Activated CD4-positive, alpha-beta T cell treated with anti-CD3 and anti-CD28 coated beads, Interleukin-2, amount 10 ng/mL, durations not matched to agents 24 days and 14 days (primary cell): Measurements from ENCODE around the gene ZNF529. TPM values are rescaled to one million over a fixed set of nuclear protein-coding genes. Genes with fewer than 3 reads are reported as not detected.
"Not testable (repeated sequence)": the region's sequence is repeated elsewhere in the genome, so short reads cannot be mapped to it uniquely, and the experiment has no call there.

Experiments used
- DNase-seq: peaks from one replicate; pipeline ENCODE4 v3.0.0; 2022
- H3K27ac Mint-ChIP-seq: one replicate; pipeline ENCODE4 v1.8.0; 2022; ENCODE audit warnings: mild to moderate bottlenecking, mixed read lengths
- H3K27me3 Mint-ChIP-seq: one replicate; pipeline ENCODE4 v1.8.0; 2022; ENCODE audit warnings: mixed read lengths
- H3K36me3 Mint-ChIP-seq: one replicate; pipeline ENCODE4 v1.8.0; 2022; ENCODE audit warnings: low read depth, mild to moderate bottlenecking, mixed read lengths
- H3K4me1 Mint-ChIP-seq: one replicate; pipeline ENCODE4 v1.8.0; 2021; ENCODE audit warnings: mixed read lengths
- H3K4me3 Mint-ChIP-seq: one replicate; pipeline ENCODE4 v1.8.0; 2022; ENCODE audit warnings: mild to moderate bottlenecking, moderate library complexity, mixed read lengths
- H3K9me3 Mint-ChIP-seq: one replicate; pipeline ENCODE4 v1.8.0; 2021; ENCODE audit warnings: mixed read lengths
- intact Hi-C: fragments of 100-400 bp; cut with micrococcal nuclease; formaldehyde crosslinking; loops from one replicate; pipeline ENCODE4 v1.15.1; 2023
- total RNA-seq: library from RNA; stranded (reverse); gene quantifications from 2 replicates; pipeline ENCODE4 v1.2.3, GENCODE V29; 2022

Gene ZNF529
- total RNA-seq = 16.8 and 17.6 TPM in 2 replicates

- DNase-seq = peak; percentile 97
- intact Hi-C loops = loop anchor here (1.0 to 2.0 kb wide), 7 partner anchors 31 to 358 kb away; partner anchors contain the start of genes ZNF146, ZNF260, ZNF345 and ZNF461
- Mint-ChIP-seq H3K9me3 (peaks cover 19% of the 10 kb centered on the region), H3K4me3 (peak within 1 kb of the TSS; percentile 89), H3K36me3 (peaks cover 76% of the 10 kb centered on the region), H3K4me1 (peaks cover 24% of the 10 kb centered on the region), H3K27ac (peak within 1 kb of the TSS; percentile 95), H3K27me3 (no peaks in the 10 kb centered on the region)
Measured at GRCh38 chr19:36573020-36573894, at the start of gene ZNF529. ZNF529 (minus strand) TSS chr19:36573292; CDS start chr19:36572346, 946 bp downstream.

GRCh38 chr19:36605877-36606478, 32.9 kb upstream of the ZNF529 start:
- no peak for DNase-seq
- H3K27ac Mint-ChIP-seq = peak overlapping the region; percentile 98
- peaks cover 22% of the 10 kb centered on the region for H3K4me1 Mint-ChIP-seq
- H3K36me3 Mint-ChIP-seq = peaks cover 51% of the 10 kb centered on the region
- H3K9me3 Mint-ChIP-seq = peaks cover 22% of the 10 kb centered on the region
- H3K27me3 Mint-ChIP-seq = no peaks in the 10 kb centered on the region
- intact Hi-C loops = loop anchor here (1.0 to 10.0 kb wide), 7 partner anchors 61 to 609 kb away; partner anchors contain the start of genes ZFP14, ZNF383, ZNF461 and ZNF566
- H3K4me3 Mint-ChIP-seq = peak overlapping the region; percentile 89

GRCh38 chr19:36605101-36605876, 32.2 kb upstream of the ZNF529 start, which contains the start of gene ZNF382:
ZNF382 (plus strand) TSS chr19:36605313; CDS start chr19:36609915, 4,602 bp downstream.
- peak; percentile 96 for DNase-seq
- Mint-ChIP-seq H3K9me3 (peaks cover 22% of the 10 kb centered on the region), H3K4me3 (peak within 1 kb of the TSS; percentile 89), H3K27me3 (no peaks in the 10 kb centered on the region), H3K27ac (peak within 1 kb of the TSS; percentile 98), H3K4me1 (peaks cover 22% of the 10 kb centered on the region), H3K36me3 (peaks cover 45% of the 10 kb centered on the region)
- intact Hi-C loops = loop anchor here (1.0 to 10.0 kb wide), 7 partner anchors 62 to 610 kb away; partner anchors contain the start of genes ZFP14, ZNF383, ZNF461 and ZNF566

GRCh38 chr19:36604656-36605100, 31.6 kb upstream of the ZNF529 start:
- H3K4me3 Mint-ChIP-seq = peak overlapping the region; percentile 89
- H3K4me1 Mint-ChIP-seq = peaks cover 22% of the 10 kb centered on the region
- H3K27me3 Mint-ChIP-seq = no peaks in the 10 kb centered on the region
- peaks cover 22% of the 10 kb centered on the region for H3K9me3 Mint-ChIP-seq
- H3K36me3 Mint-ChIP-seq = peaks cover 41% of the 10 kb centered on the region
- H3K27ac Mint-ChIP-seq = peak overlapping the region; percentile 98
- intact Hi-C loops = loop anchor here (1.0 to 10.0 kb wide), 10 partner anchors 31 to 610 kb away; partner anchors contain the start of genes ZFP14, ZNF260, ZNF383 and ZNF461
- DNase-seq = peak; percentile 94

GRCh38 chr19:36602681-36603080, 29.6 kb upstream of the ZNF529 start:
- H3K4me3 Mint-ChIP-seq, H3K27ac Mint-ChIP-seq, H3K27me3 Mint-ChIP-seq, DNase-seq: not testable (repeated sequence)
- Mint-ChIP-seq H3K9me3 (peaks cover 10% of the 10 kb centered on the region), H3K4me1 (peaks cover 20% of the 10 kb centered on the region), H3K36me3 (peaks cover 25% of the 10 kb centered on the region)
- intact Hi-C loops = loop anchor here (10.0 kb wide), 1 partner anchor 612 kb away; the partner anchor contains the start of genes ZNF383 and ZNF585B

GRCh38 chr19:36579255-36579654, 6.2 kb upstream of the ZNF529 start:
- no peak overlapping the region for H3K27ac Mint-ChIP-seq
- intact Hi-C loops = no loop called here

GRCh38 chr19:36577271-36577996, 4.3 kb upstream of the ZNF529 start:
- DNase-seq = no peak
- Mint-ChIP-seq H3K9me3 (peaks cover 29% of the 10 kb centered on the region), H3K27me3 (no peaks in the 10 kb centered on the region), H3K36me3 (peaks cover 81% of the 10 kb centered on the region), H3K4me1 (peaks cover 16% of the 10 kb centered on the region), H3K27ac (no peak overlapping the region), H3K4me3 (no peak overlapping the region)
- intact Hi-C loops = no loop called here

More at GRCh38 chr19:36579255-36579654, 6.2 kb upstream of the ZNF529 start:
- peaks cover 10% of the 10 kb centered on the region for H3K4me1 Mint-ChIP-seq
- no peaks in the 10 kb centered on the region for H3K27me3 Mint-ChIP-seq
- peaks cover 33% of the 10 kb centered on the region for H3K9me3 Mint-ChIP-seq
- DNase-seq = no peak
- peaks cover 81% of the 10 kb centered on the region for H3K36me3 Mint-ChIP-seq
- no peak overlapping the region for H3K4me3 Mint-ChIP-seq

GRCh38 chr19:36574741-36575140, 1.6 kb upstream of the ZNF529 start:
- Mint-ChIP-seq H3K27me3 (no peaks in the 10 kb centered on the region), H3K4me1 (peaks cover 24% of the 10 kb centered on the region), H3K27ac (peak overlapping the region; percentile 8), H3K4me3 (peak overlapping the region; percentile 89), H3K9me3 (peaks cover 22% of the 10 kb centered on the region), H3K36me3 (peaks cover 74% of the 10 kb centered on the region)
- no peak for DNase-seq
- intact Hi-C loops = no loop called here

- peaks cover 21% of the 10 kb centered on the region for H3K9me3 Mint-ChIP-seq
- intact Hi-C loops = loop anchor here (1.0 to 2.0 kb wide), 7 partner anchors 30 to 359 kb away; partner anchors contain the start of genes ZNF146, ZNF260, ZNF345 and ZNF461
- H3K27me3 Mint-ChIP-seq = no peaks in the 10 kb centered on the region
- H3K4me1 Mint-ChIP-seq = peaks cover 24% of the 10 kb centered on the region
- peaks cover 74% of the 10 kb centered on the region for H3K36me3 Mint-ChIP-seq
- peak overlapping the region; percentile 89 for H3K4me3 Mint-ChIP-seq
- no peak for DNase-seq
- H3K27ac Mint-ChIP-seq = peak overlapping the region; percentile 95
Measured at GRCh38 chr19:36573895-36574720, 1.0 kb upstream of the ZNF529 start.

GRCh38 chr19:36572593-36573019, 486 bp downstream of the ZNF529 start:
- H3K27ac Mint-ChIP-seq = peak overlapping the region; percentile 95

GRCh38 chr19:36564391-36564790, 8.7 kb downstream of the ZNF529 start:
- Mint-ChIP-seq H3K4me3 (no peak overlapping the region), H3K27me3 (no peaks in the 10 kb centered on the region), H3K9me3 (peaks cover 22% of the 10 kb centered on the region), H3K27ac (no peak overlapping the region), H3K4me1 (no peaks in the 10 kb centered on the region), H3K36me3 (peaks cover 88% of the 10 kb centered on the region)
- no peak for DNase-seq
- intact Hi-C loops = no loop called here

More at GRCh38 chr19:36572593-36573019, 486 bp downstream of the ZNF529 start:
- intact Hi-C loops = loop anchor here (1.0 to 2.0 kb wide), 7 partner anchors 32 to 357 kb away; partner anchors contain the start of genes ZNF146, ZNF260, ZNF345 and ZNF461
- H3K4me1 Mint-ChIP-seq = peaks cover 24% of the 10 kb centered on the region
- H3K27me3 Mint-ChIP-seq = no peaks in the 10 kb centered on the region
- no peak for DNase-seq
- peak overlapping the region; percentile 89 for H3K4me3 Mint-ChIP-seq
- H3K36me3 Mint-ChIP-seq = peaks cover 78% of the 10 kb centered on the region
- H3K9me3 Mint-ChIP-seq = peaks cover 23% of the 10 kb centered on the region
